GM23338 (cell line): ENCODE results near the gene MYOM1. TPM values are rescaled to one million over a fixed set of nuclear protein-coding genes. Genes with fewer than 3 reads are reported as not detected.

ENCODE experiments used
- ATAC-seq: fragments of 200-7000 bp; cut with Tn5 transposase; 3 replicates; pipeline ENCODE4 v1.9.1; 2020
- DNase-seq: peaks from one replicate; pipeline ENCODE4 v3.0.0-alpha.2; 2015; ENCODE audit warnings: low spot score
- H2AFZ ChIP-seq: fragments of 200-600 bp; sonication (generic); 2 replicates; pipeline ENCODE4 v1.8.0; 2016; ENCODE audit warnings: antibody characterized with exemption, mild to moderate bottlenecking, moderate library complexity
- H3F3A ChIP-seq: fragments of 200-600 bp; sonication (generic); replicated peaks from 2 replicates; pipeline ENCODE4 v1.8.0; 2017; ENCODE audit warnings: antibody characterized with exemption, mixed run types, low read depth
- H3K27ac ChIP-seq: fragments of 200-600 bp; sonication (generic); 2 replicates; pipeline ENCODE4 v1.6.1; 2016; ENCODE audit warnings: low read depth
- H3K27me3 ChIP-seq: fragments of 200-600 bp; sonication (generic); 2 replicates; pipeline ENCODE4 v1.8.0; 2016; ENCODE audit warnings: mild to moderate bottlenecking, mixed run types, moderate library complexity; ENCODE audit not compliant: insufficient read depth
- H3K36me3 ChIP-seq: fragments of 200-600 bp; sonication (generic); 2 replicates; pipeline ENCODE4 v1.8.0; 2016; ENCODE audit warnings: mild to moderate bottlenecking; ENCODE audit not compliant: insufficient read depth
- H3K4me1 ChIP-seq: fragments of 200-600 bp; sonication (generic); 2 replicates; pipeline ENCODE4 v1.8.0; 2016; ENCODE audit warnings: mild to moderate bottlenecking, moderate library complexity; ENCODE audit not compliant: insufficient read depth
- H3K4me2 ChIP-seq: fragments of 200-600 bp; sonication (generic); 2 replicates; pipeline ENCODE4 v1.7.1; 2017; ENCODE audit warnings: mixed run types
- H3K4me3 ChIP-seq: fragments of 200-600 bp; sonication (generic); 2 replicates; pipeline ENCODE4 v1.6.1; 2016; ENCODE audit warnings: mixed run types
- H3K79me2 ChIP-seq: fragments of 200-600 bp; sonication (generic); replicated peaks from 2 replicates; pipeline ENCODE4 v1.8.0; 2017; ENCODE audit warnings: mild to moderate bottlenecking; ENCODE audit not compliant: insufficient read depth
- H3K9me2 ChIP-seq: fragments of 200-600 bp; sonication (generic); 2 replicates; pipeline ENCODE4 v1.8.0; 2017; ENCODE audit not compliant: insufficient read depth
- H4K20me1 ChIP-seq: fragments of 200-600 bp; sonication (generic); replicated peaks from 2 replicates; pipeline ENCODE4 v1.8.0; 2017; ENCODE audit warnings: mild to moderate bottlenecking; ENCODE audit not compliant: insufficient read depth
- H3K27ac Mint-ChIP-seq: 2 replicates; pipeline ENCODE4 v1.8.0; 2020; ENCODE audit warnings: inconsistent platforms, mild to moderate bottlenecking, moderate library complexity, mixed read lengths
- H3K27me3 Mint-ChIP-seq: 3 replicates; pipeline ENCODE4 v1.8.0; 2022; ENCODE audit warnings: low read depth, mild to moderate bottlenecking, moderate library complexity, mixed read lengths, inconsistent platforms; ENCODE audit not compliant: insufficient read depth, poor library complexity
- H3K36me3 Mint-ChIP-seq: 3 replicates; pipeline ENCODE4 v1.8.0; 2021; ENCODE audit warnings: low read depth, mild to moderate bottlenecking, inconsistent platforms, moderate library complexity, mixed read lengths
- H3K4me1 Mint-ChIP-seq: 3 replicates; pipeline ENCODE4 v1.8.0; 2020; ENCODE audit warnings: mild to moderate bottlenecking, inconsistent platforms, mixed read lengths
- H3K4me3 Mint-ChIP-seq: 3 replicates; pipeline ENCODE4 v1.8.0; 2021; ENCODE audit warnings: moderate library complexity, mild to moderate bottlenecking, inconsistent platforms, mixed read lengths
- H3K9me3 Mint-ChIP-seq: 3 replicates; pipeline ENCODE4 v1.8.0; 2020; ENCODE audit warnings: moderate library complexity, mild to moderate bottlenecking, inconsistent platforms, mixed read lengths
- EZH2 ChIP-seq: fragments of 200-600 bp; sonication (generic); IDR thresholded peaks from one replicate; pipeline ENCODE4 v1.8.0; 2017; ENCODE audit warnings: antibody characterized with exemption, mild to moderate bottlenecking, low read depth; ENCODE audit not compliant: unreplicated experiment
- JUNB ChIP-seq: IDR thresholded peaks from one replicate; pipeline ENCODE4 v1.6.1; 2016; ENCODE audit warnings: antibody characterized with exemption; ENCODE audit not compliant: unreplicated experiment
- POLR2AphosphoS5 ChIP-seq: IDR thresholded peaks from 2 replicates; pipeline ENCODE4 v1.6.1; 2016; ENCODE audit warnings: antibody characterized with exemption, low read depth
- STAT1 ChIP-seq: IDR thresholded peaks from one replicate; pipeline ENCODE4 v1.6.1; 2016; ENCODE audit warnings: antibody characterized with exemption; ENCODE audit not compliant: unreplicated experiment
- ZNF114 ChIP-seq: fragments of 250-450 bp; sonication (Bioruptor Pico); IDR thresholded peaks from 2 replicates; pipeline ENCODE4 v1.5.0; 2020; ENCODE audit warnings: mild to moderate bottlenecking, moderate library complexity
- ZNF331 ChIP-seq: fragments of 250-450 bp; sonication (Bioruptor Pico); IDR thresholded peaks from 2 replicates; pipeline ENCODE4 v1.5.0; 2020; ENCODE audit warnings: low read depth, mild to moderate bottlenecking, moderate library complexity
- polyA plus RNA-seq: library from polyadenylated mRNA; unstranded; fragments of >200 nt; fragmentation: Nextera tagmentation; extraction: Ambion mirVana; gene quantifications from 2 replicates; pipeline ENCODE4 v1.2.1, GENCODE V29; 2016
- total RNA-seq: library from RNA; depleted of rRNA; stranded (reverse); fragments of >200 nt; shearing (Covaris generic); gene quantifications from 2 replicates; pipeline ENCODE4 v1.2.3, GENCODE V29; 2014
- TF ChIP-seq, protein P1 (sequence below): fragments of 250-450 bp; sonication (Bioruptor Pico); IDR thresholded peaks from 2 replicates; pipeline ENCODE4 v1.5.0; 2020; ENCODE audit warnings: mild to moderate bottlenecking, moderate library complexity
- TF ChIP-seq, protein P2 (sequence below): IDR thresholded peaks from one replicate; pipeline ENCODE4 v1.6.1; 2018; ENCODE audit warnings: antibody characterized with exemption; ENCODE audit not compliant: unreplicated experiment
- TF ChIP-seq, protein P3 (sequence below): IDR thresholded peaks from 2 replicates; pipeline ENCODE4 v1.6.1; 2016; ENCODE audit warnings: antibody characterized with exemption
- TF ChIP-seq, protein P4 (sequence below), 2 experiments: fragments of 200-600 bp in 1 of 2; sonication (generic) in 1 of 2; conservative IDR thresholded peaks; 2 replicates each; pipeline versions ENCODE4 v1.5.1 to v1.6.1; 2016 to 2017; ENCODE audit warnings: antibody characterized with exemption in 2 of 2, low read depth in 2 of 2, mild to moderate bottlenecking in 2 of 2, moderate library complexity in 1 of 2

MYOM1 gene
- total and polyA plus RNA-seq, 2 experiments from 2014 or later: 0.27 to 0.38 TPM

DNA sequence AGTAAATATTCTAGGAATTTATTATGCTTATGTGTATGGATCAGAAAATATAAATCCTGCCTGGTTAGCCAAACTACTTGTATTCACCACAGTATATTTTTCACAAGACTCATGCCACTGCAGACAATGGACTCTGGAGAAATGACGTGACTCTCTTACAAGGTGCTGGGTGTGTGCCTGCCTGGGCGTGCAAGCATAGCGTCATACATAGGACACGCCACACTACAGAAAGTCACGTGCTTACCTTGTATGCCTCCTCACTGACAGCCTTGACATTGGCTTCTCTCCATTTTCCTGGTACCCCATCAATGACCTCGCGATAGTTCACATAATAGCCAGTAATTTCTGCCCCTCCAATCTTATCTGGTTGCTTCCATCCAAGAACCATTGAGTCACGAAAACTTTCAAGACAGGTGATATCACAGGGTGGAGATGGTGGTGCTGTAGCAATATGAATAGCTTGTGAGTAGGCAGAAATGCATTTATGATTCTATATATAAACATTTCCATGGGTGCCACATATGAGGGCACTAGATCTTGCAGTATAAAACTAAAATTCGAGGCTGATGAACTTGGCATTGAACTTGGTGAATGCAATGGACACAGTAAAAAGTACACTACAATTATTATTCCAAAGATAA, 93.2 kb downstream of the MYOM1 start (continued):
- no peak for TF ChIP-seq JUNB
- no peak for TF ChIP-seq ZNF331 (CRISPR knock-in tag)
- no peak for TF ChIP-seq EZH2
- TF ChIP-seq, protein P1, sequence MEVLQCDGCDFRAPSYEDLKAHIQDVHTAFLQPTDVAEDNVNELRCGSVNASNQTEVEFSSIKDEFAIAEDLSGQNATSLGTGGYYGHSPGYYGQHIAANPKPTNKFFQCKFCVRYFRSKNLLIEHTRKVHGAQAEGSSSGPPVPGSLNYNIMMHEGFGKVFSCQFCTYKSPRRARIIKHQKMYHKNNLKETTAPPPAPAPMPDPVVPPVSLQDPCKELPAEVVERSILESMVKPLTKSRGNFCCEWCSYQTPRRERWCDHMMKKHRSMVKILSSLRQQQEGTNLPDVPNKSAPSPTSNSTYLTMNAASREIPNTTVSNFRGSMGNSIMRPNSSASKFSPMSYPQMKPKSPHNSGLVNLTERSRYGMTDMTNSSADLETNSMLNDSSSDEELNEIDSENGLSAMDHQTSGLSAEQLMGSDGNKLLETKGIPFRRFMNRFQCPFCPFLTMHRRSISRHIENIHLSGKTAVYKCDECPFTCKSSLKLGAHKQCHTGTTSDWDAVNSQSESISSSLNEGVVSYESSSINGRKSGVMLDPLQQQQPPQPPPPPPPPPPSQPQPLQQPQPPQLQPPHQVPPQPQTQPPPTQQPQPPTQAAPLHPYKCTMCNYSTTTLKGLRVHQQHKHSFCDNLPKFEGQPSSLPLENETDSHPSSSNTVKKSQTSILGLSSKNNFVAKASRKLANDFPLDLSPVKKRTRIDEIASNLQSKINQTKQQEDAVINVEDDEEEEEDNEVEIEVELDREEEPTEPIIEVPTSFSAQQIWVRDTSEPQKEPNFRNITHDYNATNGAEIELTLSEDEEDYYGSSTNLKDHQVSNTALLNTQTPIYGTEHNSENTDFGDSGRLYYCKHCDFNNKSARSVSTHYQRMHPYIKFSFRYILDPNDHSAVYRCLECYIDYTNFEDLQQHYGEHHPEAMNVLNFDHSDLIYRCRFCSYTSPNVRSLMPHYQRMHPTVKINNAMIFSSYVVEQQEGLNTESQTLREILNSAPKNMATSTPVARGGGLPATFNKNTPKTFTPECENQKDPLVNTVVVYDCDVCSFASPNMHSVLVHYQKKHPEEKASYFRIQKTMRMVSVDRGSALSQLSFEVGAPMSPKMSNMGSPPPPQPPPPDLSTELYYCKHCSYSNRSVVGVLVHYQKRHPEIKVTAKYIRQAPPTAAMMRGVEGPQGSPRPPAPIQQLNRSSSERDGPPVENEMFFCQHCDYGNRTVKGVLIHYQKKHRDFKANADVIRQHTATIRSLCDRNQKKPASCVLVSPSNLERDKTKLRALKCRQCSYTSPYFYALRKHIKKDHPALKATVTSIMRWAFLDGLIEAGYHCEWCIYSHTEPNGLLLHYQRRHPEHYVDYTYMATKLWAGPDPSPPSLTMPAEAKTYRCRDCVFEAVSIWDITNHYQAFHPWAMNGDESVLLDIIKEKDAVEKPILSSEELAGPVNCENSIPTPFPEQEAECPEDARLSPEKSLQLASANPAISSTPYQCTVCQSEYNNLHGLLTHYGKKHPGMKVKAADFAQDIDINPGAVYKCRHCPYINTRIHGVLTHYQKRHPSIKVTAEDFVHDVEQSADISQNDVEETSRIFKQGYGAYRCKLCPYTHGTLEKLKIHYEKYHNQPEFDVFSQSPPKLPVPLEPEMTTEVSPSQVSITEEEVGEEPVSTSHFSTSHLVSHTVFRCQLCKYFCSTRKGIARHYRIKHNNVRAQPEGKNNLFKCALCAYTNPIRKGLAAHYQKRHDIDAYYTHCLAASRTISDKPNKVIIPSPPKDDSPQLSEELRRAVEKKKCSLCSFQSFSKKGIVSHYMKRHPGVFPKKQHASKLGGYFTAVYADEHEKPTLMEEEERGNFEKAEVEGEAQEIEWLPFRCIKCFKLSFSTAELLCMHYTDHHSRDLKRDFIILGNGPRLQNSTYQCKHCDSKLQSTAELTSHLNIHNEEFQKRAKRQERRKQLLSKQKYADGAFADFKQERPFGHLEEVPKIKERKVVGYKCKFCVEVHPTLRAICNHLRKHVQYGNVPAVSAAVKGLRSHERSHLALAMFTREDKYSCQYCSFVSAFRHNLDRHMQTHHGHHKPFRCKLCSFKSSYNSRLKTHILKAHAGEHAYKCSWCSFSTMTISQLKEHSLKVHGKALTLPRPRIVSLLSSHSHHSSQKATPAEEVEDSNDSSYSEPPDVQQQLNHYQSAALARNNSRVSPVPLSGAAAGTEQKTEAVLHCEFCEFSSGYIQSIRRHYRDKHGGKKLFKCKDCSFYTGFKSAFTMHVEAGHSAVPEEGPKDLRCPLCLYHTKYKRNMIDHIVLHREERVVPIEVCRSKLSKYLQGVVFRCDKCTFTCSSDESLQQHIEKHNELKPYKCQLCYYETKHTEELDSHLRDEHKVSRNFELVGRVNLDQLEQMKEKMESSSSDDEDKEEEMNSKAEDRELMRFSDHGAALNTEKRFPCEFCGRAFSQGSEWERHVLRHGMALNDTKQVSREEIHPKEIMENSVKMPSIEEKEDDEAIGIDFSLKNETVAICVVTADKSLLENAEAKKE (CRISPR knock-in tag): no peak

DNA sequence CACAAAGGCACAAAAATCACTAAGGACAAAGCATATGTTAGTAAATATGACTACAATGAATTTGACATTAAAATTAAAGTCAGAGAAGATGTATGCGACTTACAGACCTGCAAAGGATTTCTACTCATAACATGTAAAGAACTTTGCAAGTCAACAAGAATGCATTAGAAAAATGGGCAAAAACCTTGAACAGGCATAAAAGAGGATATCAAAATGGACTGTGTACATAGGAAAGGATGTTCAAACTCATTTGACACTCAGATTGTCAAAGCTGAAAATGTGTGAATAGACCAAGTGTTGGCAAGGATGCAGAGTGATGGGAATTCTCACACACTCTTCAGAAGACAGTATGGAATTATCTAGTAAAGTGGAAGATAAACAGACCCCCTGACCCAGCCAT, 94.9 kb downstream of the MYOM1 start:
- no peaks in the 10 kb centered on the region for H4K20me1 ChIP-seq
- ATAC-seq: no peak
- H3K79me2 ChIP-seq: no peaks in the 10 kb centered on the region
- no peak overlapping the region for H2AFZ ChIP-seq
- no peak overlapping the region for H3K4me2 ChIP-seq
- no peaks in the 10 kb centered on the region for H3K36me3 Mint-ChIP-seq
- no peak overlapping the region for H3K4me3 Mint-ChIP-seq
- no peak for DNase-seq
- no peak overlapping the region for H3K27ac ChIP-seq
- no peaks in the 10 kb centered on the region for H3K27me3 ChIP-seq
- H3F3A ChIP-seq: no peaks in the 10 kb centered on the region; the same call in 1 of the 2 replicates
- H3K36me3 ChIP-seq: no peaks in the 10 kb centered on the region
- no peaks in the 10 kb centered on the region; the same call in 2 of the 3 replicates for H3K9me3 Mint-ChIP-seq
- H3K27me3 Mint-ChIP-seq: peaks cover 3% of the 10 kb centered on the region
- H3K4me1 ChIP-seq: no peaks in the 10 kb centered on the region
- H3K4me1 Mint-ChIP-seq: peaks cover 5% of the 10 kb centered on the region; the same call in 2 of the 3 replicates
- no peaks in the 10 kb centered on the region for H3K9me2 ChIP-seq
- H3K4me3 ChIP-seq: no peak overlapping the region
- no peak overlapping the region for H3K27ac Mint-ChIP-seq
- TF ChIP-seq, protein P2, sequence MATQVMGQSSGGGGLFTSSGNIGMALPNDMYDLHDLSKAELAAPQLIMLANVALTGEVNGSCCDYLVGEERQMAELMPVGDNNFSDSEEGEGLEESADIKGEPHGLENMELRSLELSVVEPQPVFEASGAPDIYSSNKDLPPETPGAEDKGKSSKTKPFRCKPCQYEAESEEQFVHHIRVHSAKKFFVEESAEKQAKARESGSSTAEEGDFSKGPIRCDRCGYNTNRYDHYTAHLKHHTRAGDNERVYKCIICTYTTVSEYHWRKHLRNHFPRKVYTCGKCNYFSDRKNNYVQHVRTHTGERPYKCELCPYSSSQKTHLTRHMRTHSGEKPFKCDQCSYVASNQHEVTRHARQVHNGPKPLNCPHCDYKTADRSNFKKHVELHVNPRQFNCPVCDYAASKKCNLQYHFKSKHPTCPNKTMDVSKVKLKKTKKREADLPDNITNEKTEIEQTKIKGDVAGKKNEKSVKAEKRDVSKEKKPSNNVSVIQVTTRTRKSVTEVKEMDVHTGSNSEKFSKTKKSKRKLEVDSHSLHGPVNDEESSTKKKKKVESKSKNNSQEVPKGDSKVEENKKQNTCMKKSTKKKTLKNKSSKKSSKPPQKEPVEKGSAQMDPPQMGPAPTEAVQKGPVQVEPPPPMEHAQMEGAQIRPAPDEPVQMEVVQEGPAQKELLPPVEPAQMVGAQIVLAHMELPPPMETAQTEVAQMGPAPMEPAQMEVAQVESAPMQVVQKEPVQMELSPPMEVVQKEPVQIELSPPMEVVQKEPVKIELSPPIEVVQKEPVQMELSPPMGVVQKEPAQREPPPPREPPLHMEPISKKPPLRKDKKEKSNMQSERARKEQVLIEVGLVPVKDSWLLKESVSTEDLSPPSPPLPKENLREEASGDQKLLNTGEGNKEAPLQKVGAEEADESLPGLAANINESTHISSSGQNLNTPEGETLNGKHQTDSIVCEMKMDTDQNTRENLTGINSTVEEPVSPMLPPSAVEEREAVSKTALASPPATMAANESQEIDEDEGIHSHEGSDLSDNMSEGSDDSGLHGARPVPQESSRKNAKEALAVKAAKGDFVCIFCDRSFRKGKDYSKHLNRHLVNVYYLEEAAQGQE: no peak
- TF ChIP-seq, protein P3, sequence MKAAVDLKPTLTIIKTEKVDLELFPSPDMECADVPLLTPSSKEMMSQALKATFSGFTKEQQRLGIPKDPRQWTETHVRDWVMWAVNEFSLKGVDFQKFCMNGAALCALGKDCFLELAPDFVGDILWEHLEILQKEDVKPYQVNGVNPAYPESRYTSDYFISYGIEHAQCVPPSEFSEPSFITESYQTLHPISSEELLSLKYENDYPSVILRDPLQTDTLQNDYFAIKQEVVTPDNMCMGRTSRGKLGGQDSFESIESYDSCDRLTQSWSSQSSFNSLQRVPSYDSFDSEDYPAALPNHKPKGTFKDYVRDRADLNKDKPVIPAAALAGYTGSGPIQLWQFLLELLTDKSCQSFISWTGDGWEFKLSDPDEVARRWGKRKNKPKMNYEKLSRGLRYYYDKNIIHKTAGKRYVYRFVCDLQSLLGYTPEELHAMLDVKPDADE: no peak
- TF ChIP-seq JUNB (no peak), POLR2AphosphoS5 (no peak), STAT1 (no peak), ZNF114 (CRISPR knock-in tag) (no peak), EZH2 (no peak)
- TF ChIP-seq, protein P4, sequence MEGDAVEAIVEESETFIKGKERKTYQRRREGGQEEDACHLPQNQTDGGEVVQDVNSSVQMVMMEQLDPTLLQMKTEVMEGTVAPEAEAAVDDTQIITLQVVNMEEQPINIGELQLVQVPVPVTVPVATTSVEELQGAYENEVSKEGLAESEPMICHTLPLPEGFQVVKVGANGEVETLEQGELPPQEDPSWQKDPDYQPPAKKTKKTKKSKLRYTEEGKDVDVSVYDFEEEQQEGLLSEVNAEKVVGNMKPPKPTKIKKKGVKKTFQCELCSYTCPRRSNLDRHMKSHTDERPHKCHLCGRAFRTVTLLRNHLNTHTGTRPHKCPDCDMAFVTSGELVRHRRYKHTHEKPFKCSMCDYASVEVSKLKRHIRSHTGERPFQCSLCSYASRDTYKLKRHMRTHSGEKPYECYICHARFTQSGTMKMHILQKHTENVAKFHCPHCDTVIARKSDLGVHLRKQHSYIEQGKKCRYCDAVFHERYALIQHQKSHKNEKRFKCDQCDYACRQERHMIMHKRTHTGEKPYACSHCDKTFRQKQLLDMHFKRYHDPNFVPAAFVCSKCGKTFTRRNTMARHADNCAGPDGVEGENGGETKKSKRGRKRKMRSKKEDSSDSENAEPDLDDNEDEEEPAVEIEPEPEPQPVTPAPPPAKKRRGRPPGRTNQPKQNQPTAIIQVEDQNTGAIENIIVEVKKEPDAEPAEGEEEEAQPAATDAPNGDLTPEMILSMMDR (conservative IDR thresholded peaks at IDR 0.05; ENCODE audit: low read depth in 2 of 2): no peak
